Calu3 (cell line): Measurements from ENCODE around the gene SSR2. TPM values are rescaled to one million over a fixed set of nuclear protein-coding genes. Genes with fewer than 3 reads are reported as not detected.
"Not testable (repeated sequence)": the region's sequence is repeated elsewhere in the genome, so short reads cannot be mapped to it uniquely, and the experiment has no call there.

Experiments used
- BruUV-seq: library from RNA; stranded (reverse); fragments of 400-500 nt; replicated peaks from 2 replicates; lab custom pipeline; 2021; lab: Mats Ljungman, UMichigan
- CTCF ChIA-PET: fragments of 300-600 bp; sonication (Branson Sonifier 250); formaldehyde crosslinking; loops from one replicate; lab custom pipeline; 2022; ENCODE audit warnings: antibody characterized with exemption; lab: Charles Lee
- DNase-seq: peaks from one replicate; pipeline ENCODE4 v3.0.0; 2022
- H3K27ac Mint-ChIP-seq: one replicate; pipeline ENCODE4 v1.8.0; 2022; ENCODE audit warnings: mixed read lengths; ENCODE audit not compliant: unreplicated experiment
- H3K27me3 Mint-ChIP-seq: one replicate; pipeline ENCODE4 v1.8.0; 2022; ENCODE audit warnings: mixed read lengths; ENCODE audit not compliant: unreplicated experiment
- H3K36me3 Mint-ChIP-seq: one replicate; pipeline ENCODE4 v1.8.0; 2022; ENCODE audit warnings: mild to moderate bottlenecking, moderate library complexity, mixed read lengths; ENCODE audit not compliant: insufficient read depth, unreplicated experiment
- H3K4me1 Mint-ChIP-seq: one replicate; pipeline ENCODE4 v1.8.0; 2022; ENCODE audit warnings: mild to moderate bottlenecking, low read depth, mixed read lengths; ENCODE audit not compliant: unreplicated experiment
- H3K4me3 Mint-ChIP-seq: one replicate; pipeline ENCODE4 v1.8.0; 2022; ENCODE audit warnings: mild to moderate bottlenecking, low read depth, moderate library complexity, mixed read lengths; ENCODE audit not compliant: unreplicated experiment
- H3K9me3 Mint-ChIP-seq: one replicate; pipeline ENCODE4 v1.8.0; 2022; ENCODE audit warnings: low read depth, mixed read lengths; ENCODE audit not compliant: unreplicated experiment
- intact Hi-C: fragments of 100-400 bp; cut with micrococcal nuclease; formaldehyde crosslinking; loops from one replicate; pipeline ENCODE4 v1.10.0; 2022; ENCODE audit not compliant: unreplicated experiment
- total RNA-seq: library from RNA; stranded (reverse); gene quantifications from 2 replicates; pipeline ENCODE4 v1.2.3, GENCODE V29; 2022
- TF ChIP-seq, protein P1 (sequence below): fragments of 200-600 bp; IDR thresholded peaks from one replicate; pipeline ENCODE4 v1.8.0; 2022; ENCODE audit warnings: antibody characterized with exemption; ENCODE audit not compliant: unreplicated experiment

Gene SSR2
- total RNA-seq, 1 experiment from 2014 or later: 246 TPM

GRCh38 chr1:156045076-156045475, 24.3 kb upstream of the SSR2 start:
- no peak overlapping the region for H3K4me3 Mint-ChIP-seq
- CTCF ChIA-PET: interaction anchor here (0.6 kb wide), 1 partner anchor 318 kb away, joined by 3 read pairs; no protein-coding TSS in a partner anchor
- H3K27ac Mint-ChIP-seq: no peak overlapping the region
- no peaks in the 10 kb centered on the region for H3K9me3 Mint-ChIP-seq
- BruUV-seq: no TSS peak
- H3K27me3 Mint-ChIP-seq: no peaks in the 10 kb centered on the region
- H3K36me3 Mint-ChIP-seq: peaks cover 35% of the 10 kb centered on the region
- intact Hi-C loops: no loop called here
- TF ChIP-seq, protein P1, sequence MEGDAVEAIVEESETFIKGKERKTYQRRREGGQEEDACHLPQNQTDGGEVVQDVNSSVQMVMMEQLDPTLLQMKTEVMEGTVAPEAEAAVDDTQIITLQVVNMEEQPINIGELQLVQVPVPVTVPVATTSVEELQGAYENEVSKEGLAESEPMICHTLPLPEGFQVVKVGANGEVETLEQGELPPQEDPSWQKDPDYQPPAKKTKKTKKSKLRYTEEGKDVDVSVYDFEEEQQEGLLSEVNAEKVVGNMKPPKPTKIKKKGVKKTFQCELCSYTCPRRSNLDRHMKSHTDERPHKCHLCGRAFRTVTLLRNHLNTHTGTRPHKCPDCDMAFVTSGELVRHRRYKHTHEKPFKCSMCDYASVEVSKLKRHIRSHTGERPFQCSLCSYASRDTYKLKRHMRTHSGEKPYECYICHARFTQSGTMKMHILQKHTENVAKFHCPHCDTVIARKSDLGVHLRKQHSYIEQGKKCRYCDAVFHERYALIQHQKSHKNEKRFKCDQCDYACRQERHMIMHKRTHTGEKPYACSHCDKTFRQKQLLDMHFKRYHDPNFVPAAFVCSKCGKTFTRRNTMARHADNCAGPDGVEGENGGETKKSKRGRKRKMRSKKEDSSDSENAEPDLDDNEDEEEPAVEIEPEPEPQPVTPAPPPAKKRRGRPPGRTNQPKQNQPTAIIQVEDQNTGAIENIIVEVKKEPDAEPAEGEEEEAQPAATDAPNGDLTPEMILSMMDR: no peak
- DNase-seq: no peak
- peaks cover 12% of the 10 kb centered on the region for H3K4me1 Mint-ChIP-seq

- intact Hi-C loops: no loop called here
- Mint-ChIP-seq H3K27me3 (no peaks in the 10 kb centered on the region), H3K36me3 (peaks cover 37% of the 10 kb centered on the region), H3K9me3 (no peaks in the 10 kb centered on the region), H3K27ac (no peak overlapping the region), H3K4me3 (no peak overlapping the region), H3K4me1 (peaks cover 12% of the 10 kb centered on the region)
- TF ChIP-seq, protein P1: no peak
- DNase-seq: no peak
- CTCF ChIA-PET: no interaction called here
- BruUV-seq: no TSS peak
These were observed 22.1 kb upstream of the SSR2 start for GRCh38 chr1:156042828-156043227.

- H3K9me3 Mint-ChIP-seq, intact Hi-C loops, BruUV-seq, H3K4me3 Mint-ChIP-seq, H3K4me1 Mint-ChIP-seq, H3K27me3 Mint-ChIP-seq, H3K27ac Mint-ChIP-seq, DNase-seq: not testable (repeated sequence)
- CTCF ChIA-PET: interaction anchor here (0.6 to 1.0 kb wide), 3 partner anchors 9 to 301 kb away, joined by 3 to 4 read pairs (median 3); no protein-coding TSS in a partner anchor
- H3K36me3 Mint-ChIP-seq: peaks cover 45% of the 10 kb centered on the region
These were observed 14.2 kb upstream of the SSR2 start for GRCh38 chr1:156034991-156035390.

GRCh38 chr1:156033011-156033410, 12.3 kb upstream of the SSR2 start:
- H3K27ac Mint-ChIP-seq: no peak overlapping the region
- H3K27me3 Mint-ChIP-seq: no peaks in the 10 kb centered on the region
- no TSS peak for BruUV-seq
- H3K9me3 Mint-ChIP-seq: no peaks in the 10 kb centered on the region
- TF ChIP-seq, protein P1: no peak
- no peaks in the 10 kb centered on the region for H3K4me1 Mint-ChIP-seq
- peaks cover 29% of the 10 kb centered on the region for H3K36me3 Mint-ChIP-seq
- intact Hi-C loops: no loop called here
- H3K4me3 Mint-ChIP-seq: no peak overlapping the region
- no peak for DNase-seq
- CTCF ChIA-PET: no interaction called here

DNA sequence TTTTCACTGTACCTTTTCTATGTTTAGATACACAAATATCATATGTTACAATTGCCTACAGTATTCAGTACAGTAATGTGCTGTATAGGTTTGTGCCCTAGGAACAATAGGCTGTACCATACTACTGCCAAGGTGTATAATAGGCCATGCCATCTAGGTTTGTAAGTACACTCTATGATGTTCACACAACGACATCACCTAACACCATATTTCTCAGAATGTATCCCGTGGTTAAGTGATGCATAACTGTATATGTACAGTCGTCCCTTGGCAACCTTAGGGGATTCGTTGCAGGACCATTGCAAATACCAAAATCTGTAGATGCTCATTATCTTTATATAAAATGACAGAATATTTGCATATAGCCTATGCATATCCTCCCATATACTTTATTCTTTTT, 5.8 kb upstream of the SSR2 start:
- H3K27me3 Mint-ChIP-seq: peaks cover 41% of the 10 kb centered on the region
- H3K4me1 Mint-ChIP-seq: peaks cover 7% of the 10 kb centered on the region
- H3K27ac Mint-ChIP-seq: no peak overlapping the region
- no TSS peak for BruUV-seq
- no peak for DNase-seq
- CTCF ChIA-PET: interaction anchor here (1.1 kb wide), 1 partner anchor 19 kb away, joined by 3 read pairs; no protein-coding TSS in a partner anchor
- TF ChIP-seq, protein P1: no peak
- H3K9me3 Mint-ChIP-seq: no peaks in the 10 kb centered on the region
- intact Hi-C loops: no loop called here
- H3K4me3 Mint-ChIP-seq: no peak overlapping the region
- H3K36me3 Mint-ChIP-seq: no peaks in the 10 kb centered on the region
